DND-41 (cell line): Measurements from ENCODE around the gene PM20D2.

ENCODE experiments used
- CTCF ChIP-seq: IDR thresholded peaks from 2 replicates; pipeline ENCODE4 v1.5.1; 2012; ENCODE audit warnings: borderline replicate concordance, low read length, moderate library complexity, mild to moderate bottlenecking; ENCODE audit not compliant: poor library complexity, severe bottlenecking; ENCODE audit errors: extremely low read depth
- EZH2 ChIP-seq: IDR thresholded peaks from 3 replicates; pipeline ENCODE4 v1.6.1; 2012; ENCODE audit warnings: borderline replicate concordance, low read depth, mild to moderate bottlenecking, moderate library complexity, low read length, inconsistent platforms; ENCODE audit not compliant: severe bottlenecking

DNA sequence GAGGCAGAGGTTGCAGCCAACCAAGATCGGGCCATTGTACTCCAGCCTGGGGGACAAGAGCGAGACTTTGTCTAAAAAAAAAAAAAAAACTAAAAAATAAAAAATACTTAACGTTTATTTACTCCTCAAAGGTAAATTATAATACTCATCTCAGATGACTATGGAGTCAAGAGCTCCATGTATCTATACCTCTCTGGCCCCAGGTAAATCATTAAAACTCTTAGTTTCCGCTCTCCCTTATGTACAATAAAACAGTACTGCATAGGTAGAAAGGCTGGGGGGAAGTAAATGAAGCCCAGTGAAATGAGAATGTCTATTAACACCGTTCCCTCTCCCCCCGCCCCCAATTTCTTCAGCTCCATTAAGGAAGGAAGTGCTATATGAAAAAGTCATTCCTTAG, 29.2 kb upstream of the PM20D2 start:
- TF ChIP-seq CTCF (no peak), EZH2 (no peak)
